ENCODE results near the gene WWOX.

WWOX gene

DNA sequence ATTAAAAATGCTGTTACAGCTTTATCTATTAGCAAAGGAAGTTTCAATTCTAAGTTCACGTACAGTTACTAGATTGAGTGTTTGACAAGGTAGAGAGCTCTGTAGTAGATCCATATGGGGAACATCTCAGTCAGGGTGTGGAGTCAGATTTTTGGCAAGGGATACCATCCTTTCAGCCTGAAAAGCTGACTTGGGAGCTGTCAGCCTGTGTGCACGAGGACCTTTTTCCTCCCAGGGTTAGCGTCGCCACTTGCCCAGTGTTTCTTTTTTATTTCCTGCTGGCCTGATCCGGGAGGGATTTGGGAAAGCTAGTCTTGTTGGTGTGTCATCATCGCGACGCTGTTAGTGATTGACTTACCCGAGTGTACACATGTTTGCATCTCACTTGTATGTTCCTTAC, 29.5 kb downstream of the WWOX start:
- no peak overlapping the region for H3K4me3 ChIP-seq (ENCODE audit: low read length)
- no peak for DNase-seq (ENCODE audit: low read depth)
- TF ChIP-seq, protein P1, sequence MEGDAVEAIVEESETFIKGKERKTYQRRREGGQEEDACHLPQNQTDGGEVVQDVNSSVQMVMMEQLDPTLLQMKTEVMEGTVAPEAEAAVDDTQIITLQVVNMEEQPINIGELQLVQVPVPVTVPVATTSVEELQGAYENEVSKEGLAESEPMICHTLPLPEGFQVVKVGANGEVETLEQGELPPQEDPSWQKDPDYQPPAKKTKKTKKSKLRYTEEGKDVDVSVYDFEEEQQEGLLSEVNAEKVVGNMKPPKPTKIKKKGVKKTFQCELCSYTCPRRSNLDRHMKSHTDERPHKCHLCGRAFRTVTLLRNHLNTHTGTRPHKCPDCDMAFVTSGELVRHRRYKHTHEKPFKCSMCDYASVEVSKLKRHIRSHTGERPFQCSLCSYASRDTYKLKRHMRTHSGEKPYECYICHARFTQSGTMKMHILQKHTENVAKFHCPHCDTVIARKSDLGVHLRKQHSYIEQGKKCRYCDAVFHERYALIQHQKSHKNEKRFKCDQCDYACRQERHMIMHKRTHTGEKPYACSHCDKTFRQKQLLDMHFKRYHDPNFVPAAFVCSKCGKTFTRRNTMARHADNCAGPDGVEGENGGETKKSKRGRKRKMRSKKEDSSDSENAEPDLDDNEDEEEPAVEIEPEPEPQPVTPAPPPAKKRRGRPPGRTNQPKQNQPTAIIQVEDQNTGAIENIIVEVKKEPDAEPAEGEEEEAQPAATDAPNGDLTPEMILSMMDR (IDR thresholded peaks at IDR 0.05; ENCODE audit: insufficient read depth, low read depth, low read length, missing control alignments) = no peak

DNA sequence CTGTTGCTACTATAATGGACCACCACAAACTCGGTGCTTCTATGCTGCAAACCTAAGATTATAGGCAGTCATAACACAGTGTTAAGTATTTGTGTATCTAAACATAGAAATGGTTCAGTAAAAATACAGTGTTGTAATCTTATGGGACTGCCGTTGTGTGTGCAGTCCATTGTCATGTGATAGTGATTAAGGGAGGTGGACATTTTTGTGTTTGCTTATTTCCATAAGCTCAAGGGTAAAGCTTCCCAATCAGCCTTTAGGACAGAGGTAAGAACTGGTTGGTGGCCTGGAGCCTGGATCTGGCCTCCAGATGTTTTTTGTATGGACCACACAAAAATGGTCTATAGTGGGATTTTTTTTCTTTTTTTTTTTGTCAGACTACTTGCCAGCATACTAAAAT, 29.9 kb downstream of the WWOX start:
- DNase-seq (ENCODE audit: low read depth) = no peak
- no peak overlapping the region for H3K4me3 ChIP-seq (ENCODE audit: low read length)
- TF ChIP-seq, protein P1 (IDR thresholded peaks at IDR 0.05; ENCODE audit: insufficient read depth, low read depth, low read length, missing control alignments) = no peak

DNA sequence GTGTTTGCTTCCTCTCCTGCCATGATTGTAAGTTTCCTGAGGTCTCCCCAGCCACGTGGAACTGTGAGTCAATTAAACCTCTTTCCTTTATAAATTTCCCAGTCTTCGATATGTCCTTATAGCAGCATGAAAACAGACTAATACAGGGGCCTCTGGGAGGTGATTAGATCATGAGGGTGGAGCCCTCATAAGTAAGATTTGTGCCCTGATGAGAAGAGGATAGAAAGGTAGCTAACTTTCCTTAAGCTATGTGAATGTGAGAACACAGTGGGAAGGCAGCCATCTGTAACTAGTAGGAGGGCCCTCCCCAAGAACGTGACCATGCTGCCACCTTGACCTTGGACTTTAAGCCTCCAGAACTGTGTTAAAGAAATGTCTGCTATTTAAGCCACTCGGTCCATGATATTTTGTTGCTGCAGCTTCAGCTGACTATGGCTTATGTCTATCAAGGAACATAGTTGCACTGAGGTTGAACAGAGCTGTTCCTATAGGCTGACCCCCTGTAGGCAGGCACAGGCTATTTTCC, 30.7 kb downstream of the WWOX start:
- H3K4me3 ChIP-seq (ENCODE audit: low read length) = no peak overlapping the region
- DNase-seq (ENCODE audit: low read depth) = no peak

DNA sequence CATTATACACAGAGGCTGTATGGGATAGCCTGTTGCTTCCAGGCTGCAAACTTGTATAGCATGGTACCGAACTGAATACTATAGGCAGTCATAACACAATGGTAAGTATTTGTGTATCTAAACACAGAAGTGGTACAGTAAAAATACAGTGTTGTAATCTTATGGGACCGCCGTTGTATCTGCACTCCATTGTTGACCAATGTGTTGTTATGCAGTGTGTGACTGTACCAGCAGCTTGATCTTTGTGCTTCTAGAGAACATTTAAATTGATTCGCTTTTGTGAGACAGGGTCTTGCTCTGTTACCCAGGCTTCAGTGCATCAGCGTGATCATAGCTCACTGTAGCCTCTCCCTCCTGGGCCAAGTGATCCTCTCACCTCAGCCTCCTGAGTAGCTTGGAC, 31.5 kb downstream of the WWOX start:
- TF ChIP-seq, protein P1 (IDR thresholded peaks at IDR 0.05; ENCODE audit: insufficient read depth, low read depth, low read length, missing control alignments) = no peak
- DNase-seq (ENCODE audit: low read depth) = no peak

More for the DNA sequence above, 30.7 kb downstream of the WWOX start:
- TF ChIP-seq, protein P1 (IDR thresholded peaks at IDR 0.05; ENCODE audit: insufficient read depth, low read depth, low read length, missing control alignments) = no peak

DNA sequence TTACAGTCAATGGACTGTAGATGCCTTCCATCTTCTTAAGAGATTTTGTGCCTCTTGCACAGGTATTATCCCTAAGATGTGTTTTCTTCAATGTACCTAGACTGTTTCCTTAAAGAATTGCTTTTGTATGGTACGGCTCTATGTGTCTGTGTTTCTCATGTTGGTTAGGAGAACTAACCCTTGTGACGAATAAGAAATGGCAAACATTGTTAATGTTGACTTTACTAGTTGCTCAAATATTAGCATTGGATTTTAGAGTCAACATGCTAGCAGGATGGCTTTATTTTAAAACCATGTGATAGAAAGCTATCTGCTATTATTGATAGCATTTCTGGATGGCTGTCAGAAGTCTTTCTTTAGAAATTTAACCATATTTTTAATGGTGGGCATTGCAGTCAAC, 34.5 kb downstream of the WWOX start:
- H3K4me3 ChIP-seq (ENCODE audit: low read length) = no peak overlapping the region
- TF ChIP-seq, protein P1 (IDR thresholded peaks at IDR 0.05; ENCODE audit: insufficient read depth, low read depth, low read length, missing control alignments) = no peak
- no peak for DNase-seq (ENCODE audit: low read depth)

More for the DNA sequence above, 31.5 kb downstream of the WWOX start:
- H3K4me3 ChIP-seq (ENCODE audit: low read length) = no peak overlapping the region

DNA sequence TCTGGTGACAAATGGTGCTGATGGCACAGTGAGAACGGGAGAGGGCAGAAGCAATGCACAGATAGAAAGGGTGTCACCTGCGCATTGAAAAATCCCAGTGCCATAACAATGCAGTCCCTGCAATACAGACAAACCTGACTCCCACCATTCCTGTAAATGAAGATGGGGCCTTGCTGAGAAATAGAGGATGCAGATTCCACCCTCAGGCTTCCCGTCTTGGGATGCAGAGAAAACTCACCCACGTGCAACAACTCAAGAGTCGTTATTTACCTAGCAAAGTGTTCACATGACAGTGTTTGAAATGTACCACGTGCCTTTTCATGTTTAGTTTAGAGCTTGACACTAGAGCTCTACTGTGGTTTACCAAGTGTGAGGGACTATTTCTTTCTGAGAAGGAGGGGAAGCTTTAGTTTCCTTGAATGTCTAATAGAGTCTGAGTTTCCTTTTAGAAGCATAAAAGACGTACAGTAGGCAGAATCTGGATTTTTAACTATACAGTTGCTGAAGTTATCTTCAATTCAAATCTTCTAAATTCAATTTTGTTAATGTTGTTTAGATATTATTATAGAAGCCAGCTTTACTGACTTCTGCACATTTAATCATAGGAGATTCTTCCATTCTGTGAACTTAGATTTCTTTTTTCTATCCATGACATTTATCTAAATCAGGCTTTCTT, 35.6 kb downstream of the WWOX start:
- no peak overlapping the region for H3K4me3 ChIP-seq (ENCODE audit: low read length)
- TF ChIP-seq, protein P1 (IDR thresholded peaks at IDR 0.05; ENCODE audit: insufficient read depth, low read depth, low read length, missing control alignments) = peak; percentile 6
- no peak for DNase-seq (ENCODE audit: low read depth)

DNA sequence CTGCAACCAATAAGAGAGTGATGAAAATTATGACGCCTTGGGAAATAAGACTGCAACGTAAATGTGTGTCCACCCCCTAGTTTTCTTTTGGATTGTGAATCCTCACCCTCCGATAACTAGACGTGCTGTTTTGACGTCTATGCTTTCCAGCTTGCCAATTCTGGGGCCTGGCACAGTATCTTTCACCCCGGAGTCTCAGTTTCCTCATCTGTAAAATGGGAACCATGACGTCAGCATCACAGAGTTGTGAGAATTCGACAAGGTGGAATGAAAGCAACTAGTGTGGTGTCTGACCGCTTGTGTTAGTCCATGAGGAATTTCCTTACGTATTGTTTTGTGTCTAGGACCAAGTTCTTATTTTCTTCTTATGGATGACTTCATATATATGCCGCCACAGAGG, 37.7 kb downstream of the WWOX start:
- no peak for DNase-seq (ENCODE audit: low read depth)
- H3K4me3 ChIP-seq (ENCODE audit: low read length) = no peak overlapping the region
- TF ChIP-seq, protein P1 (IDR thresholded peaks at IDR 0.05; ENCODE audit: insufficient read depth, low read depth, low read length, missing control alignments) = no peak

Data from epithelial cell of esophagus (primary cell).